OCI-LY7 (cell line): ENCODE measurements around the gene BCS1L.

ENCODE experiments used
- EZH2phosphoT487 ChIP-seq: fragments of 200-600 bp; sonication (generic); IDR thresholded peaks from 2 replicates; pipeline ENCODE4 v1.6.1; 2018; ENCODE audit warnings: low read depth, borderline replicate concordance, mild to moderate bottlenecking, mixed run types, antibody characterized with exemption, low read length, moderate library complexity, mixed read lengths
- TF ChIP-seq, protein P1 (sequence below): fragments of 200-600 bp; sonication (generic); conservative IDR thresholded peaks from 2 replicates; pipeline ENCODE4 v1.5.1; 2014; ENCODE audit warnings: mild to moderate bottlenecking, antibody characterized with exemption, low read length, moderate library complexity, mixed read lengths

DNA sequence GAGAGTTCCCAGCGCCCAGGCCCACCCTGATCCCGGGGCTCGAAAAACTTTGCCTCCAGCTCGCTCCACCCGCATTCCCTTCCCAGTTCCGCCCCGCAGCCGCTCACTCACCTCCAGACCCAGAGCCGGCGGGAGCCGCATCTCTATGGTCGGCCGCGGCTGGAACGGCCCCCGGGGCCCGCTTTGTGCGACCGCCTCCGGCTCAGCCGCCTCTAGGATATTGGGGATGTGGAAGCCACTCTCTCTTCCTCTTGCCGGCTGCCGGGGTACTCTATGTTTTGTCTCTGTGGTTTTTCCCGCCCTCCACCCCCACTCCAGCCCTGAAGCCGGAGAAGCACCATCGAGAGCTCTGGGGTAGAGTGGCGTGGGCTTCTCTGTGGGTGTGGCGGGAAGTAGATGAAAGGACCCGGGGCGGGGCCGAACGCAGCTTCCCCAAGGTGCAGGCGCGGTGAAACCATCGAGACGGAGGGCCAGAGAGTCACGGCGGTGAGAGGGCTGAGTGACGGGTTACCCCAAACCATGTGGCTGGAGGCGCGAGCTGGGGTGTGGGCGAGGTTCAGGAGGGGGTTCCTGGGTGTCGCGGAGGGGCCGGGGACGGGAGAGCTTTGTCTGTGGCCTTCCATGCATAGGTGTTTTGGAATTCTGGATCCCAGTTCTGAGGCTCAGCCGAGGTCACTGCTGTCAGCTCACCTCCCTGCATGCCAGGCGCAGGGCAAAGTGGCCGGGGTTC lies at the start of gene BCS1L, which contains the start of gene ZNF142:
- TF ChIP-seq, protein P1, sequence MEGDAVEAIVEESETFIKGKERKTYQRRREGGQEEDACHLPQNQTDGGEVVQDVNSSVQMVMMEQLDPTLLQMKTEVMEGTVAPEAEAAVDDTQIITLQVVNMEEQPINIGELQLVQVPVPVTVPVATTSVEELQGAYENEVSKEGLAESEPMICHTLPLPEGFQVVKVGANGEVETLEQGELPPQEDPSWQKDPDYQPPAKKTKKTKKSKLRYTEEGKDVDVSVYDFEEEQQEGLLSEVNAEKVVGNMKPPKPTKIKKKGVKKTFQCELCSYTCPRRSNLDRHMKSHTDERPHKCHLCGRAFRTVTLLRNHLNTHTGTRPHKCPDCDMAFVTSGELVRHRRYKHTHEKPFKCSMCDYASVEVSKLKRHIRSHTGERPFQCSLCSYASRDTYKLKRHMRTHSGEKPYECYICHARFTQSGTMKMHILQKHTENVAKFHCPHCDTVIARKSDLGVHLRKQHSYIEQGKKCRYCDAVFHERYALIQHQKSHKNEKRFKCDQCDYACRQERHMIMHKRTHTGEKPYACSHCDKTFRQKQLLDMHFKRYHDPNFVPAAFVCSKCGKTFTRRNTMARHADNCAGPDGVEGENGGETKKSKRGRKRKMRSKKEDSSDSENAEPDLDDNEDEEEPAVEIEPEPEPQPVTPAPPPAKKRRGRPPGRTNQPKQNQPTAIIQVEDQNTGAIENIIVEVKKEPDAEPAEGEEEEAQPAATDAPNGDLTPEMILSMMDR, result no peak
- TF ChIP-seq EZH2phosphoT487, result no peak
